WTC11 (cell line): ENCODE measurements around the gene LYRM9. TPM values are rescaled to one million over a fixed set of nuclear protein-coding genes. Genes with fewer than 3 reads are reported as not detected.

Experiments
- ATAC-seq: fragments of 200-7000 bp; cut with Tn5 transposase; 2 replicates; pipeline ENCODE4 v1.10.0; 2021; ENCODE audit warnings: mild to moderate bottlenecking, moderate library complexity
- CTCF ChIA-PET: fragments of 300-600 bp; sonication (Branson Sonifier 250); formaldehyde crosslinking; loops from one replicate; lab custom pipeline; 2021; ENCODE audit warnings: antibody characterized with exemption; lab: Charles Lee
- POLR2A ChIA-PET: fragments of 350-600 bp; sonication (Branson Sonifier 250); formaldehyde crosslinking; loops from one replicate; lab custom pipeline; 2021; ENCODE audit warnings: antibody characterized with exemption; lab: Charles Lee
- DNase-seq: peaks from one replicate; pipeline ENCODE4 v3.0.0; 2021; ENCODE audit warnings: low spot score
- H3K27ac Mint-ChIP-seq: 2 replicates; pipeline ENCODE4 v1.8.0; 2021; ENCODE audit warnings: mixed read lengths
- H3K27me3 Mint-ChIP-seq: 2 replicates; pipeline ENCODE4 v1.8.0; 2021; ENCODE audit warnings: low read depth, mild to moderate bottlenecking, moderate library complexity, mixed read lengths
- H3K36me3 Mint-ChIP-seq: 2 replicates; pipeline ENCODE4 v1.8.0; 2021; ENCODE audit warnings: mixed read lengths
- H3K4me1 Mint-ChIP-seq: 2 replicates; pipeline ENCODE4 v1.8.0; 2022; ENCODE audit warnings: mixed read lengths
- H3K4me3 Mint-ChIP-seq: 2 replicates; pipeline ENCODE4 v1.8.0; 2021; ENCODE audit warnings: mild to moderate bottlenecking, moderate library complexity, mixed read lengths
- H3K9me3 Mint-ChIP-seq: 2 replicates; pipeline ENCODE4 v1.8.0; 2021; ENCODE audit warnings: mixed read lengths
- CTCF ChIP-seq: fragments of 200-600 bp; IDR thresholded peaks from 2 replicates; pipeline ENCODE4 v1.8.0; 2022; ENCODE audit warnings: antibody characterized with exemption
- E2F1 ChIP-seq: sonication (generic); formaldehyde crosslinking; IDR thresholded peaks from 2 replicates; pipeline ENCODE4 v1.8.0; 2022; ENCODE audit warnings: mild to moderate bottlenecking, missing genetic modification reagents
- E2F5 ChIP-seq: sonication (generic); formaldehyde crosslinking; IDR thresholded peaks from 2 replicates; pipeline ENCODE4 v1.8.1; 2022; ENCODE audit warnings: mild to moderate bottlenecking, moderate library complexity, missing genetic modification reagents
- ETV6 ChIP-seq: sonication (generic); formaldehyde crosslinking; IDR thresholded peaks from 2 replicates; pipeline ENCODE4 v1.8.1; 2022; ENCODE audit warnings: mild to moderate bottlenecking, missing genetic modification reagents
- FOXJ3 ChIP-seq: sonication (generic); formaldehyde crosslinking; IDR thresholded peaks from 2 replicates; pipeline ENCODE4 v1.9.0; 2021; ENCODE audit warnings: missing genetic modification reagents, mild to moderate bottlenecking, borderline replicate concordance
- GRHL2 ChIP-seq: fragments of 250-450 bp; sonication (Bioruptor Pico); IDR thresholded peaks from 2 replicates; pipeline ENCODE4 v1.8.0; 2022; ENCODE audit warnings: mild to moderate bottlenecking, moderate library complexity; ENCODE audit not compliant: insufficient replicate concordance, severe bottlenecking
- IRF2 ChIP-seq: sonication (generic); formaldehyde crosslinking; IDR thresholded peaks from 2 replicates; pipeline ENCODE4 v1.8.0; 2022; ENCODE audit warnings: low read depth, missing genetic modification reagents, borderline replicate concordance
- MAX ChIP-seq: sonication (generic); formaldehyde crosslinking; IDR thresholded peaks from 2 replicates; pipeline ENCODE4 v1.8.0; 2022; ENCODE audit warnings: mild to moderate bottlenecking, missing genetic modification reagents
- MLX ChIP-seq: sonication (generic); formaldehyde crosslinking; IDR thresholded peaks from 2 replicates; pipeline ENCODE4 v1.8.1; 2023; ENCODE audit warnings: mild to moderate bottlenecking, missing genetic modification reagents, moderate library complexity
- NFYB ChIP-seq: sonication (generic); formaldehyde crosslinking; conservative IDR thresholded peaks from 2 replicates; pipeline ENCODE4 v1.8.0; 2022; ENCODE audit warnings: low read depth, missing genetic modification reagents
- SMAD3 ChIP-seq: sonication (generic); formaldehyde crosslinking; IDR thresholded peaks from 2 replicates; pipeline ENCODE4 v1.8.0; 2022; ENCODE audit warnings: missing genetic modification reagents, mild to moderate bottlenecking, borderline replicate concordance
- SOX15 ChIP-seq: fragments of 250-450 bp; sonication (Bioruptor Pico); IDR thresholded peaks from 2 replicates; pipeline ENCODE4 v1.9.0; 2021; ENCODE audit warnings: mild to moderate bottlenecking
- TEAD1 ChIP-seq: sonication (generic); formaldehyde crosslinking; IDR thresholded peaks from 2 replicates; pipeline ENCODE4 v1.8.0; 2022; ENCODE audit warnings: mild to moderate bottlenecking, missing genetic modification reagents
- TP53 ChIP-seq: sonication (generic); formaldehyde crosslinking; IDR thresholded peaks from 2 replicates; pipeline ENCODE4 v1.8.1; 2023; ENCODE audit warnings: mild to moderate bottlenecking, missing genetic modification reagents
- USF1 ChIP-seq: sonication (generic); formaldehyde crosslinking; IDR thresholded peaks from 2 replicates; pipeline ENCODE4 v1.8.0; 2022; ENCODE audit warnings: mild to moderate bottlenecking, missing genetic modification reagents
- ZMAT4 ChIP-seq: fragments of 250-450 bp; sonication (Bioruptor Pico); IDR thresholded peaks from 2 replicates; pipeline ENCODE4 v1.9.0; 2021; ENCODE audit warnings: mild to moderate bottlenecking
- ZNF138 ChIP-seq: sonication (generic); formaldehyde crosslinking; conservative IDR thresholded peaks from 2 replicates; pipeline ENCODE4 v1.8.1; 2022; ENCODE audit warnings: mild to moderate bottlenecking, moderate library complexity, missing genetic modification reagents
- ZNF416 ChIP-seq: fragments of 250-450 bp; sonication (Bioruptor Pico); IDR thresholded peaks from 2 replicates; pipeline ENCODE4 v1.9.0; 2021; ENCODE audit warnings: mild to moderate bottlenecking, inconsistent platforms
- ZNF423 ChIP-seq: fragments of 250-450 bp; sonication (Bioruptor Pico); IDR thresholded peaks from 2 replicates; pipeline ENCODE4 v2.1.2; 2022; ENCODE audit warnings: mild to moderate bottlenecking, moderate library complexity
- ZNF512 ChIP-seq: sonication (generic); formaldehyde crosslinking; IDR thresholded peaks from 2 replicates; pipeline ENCODE4 v1.8.1; 2022; ENCODE audit warnings: missing genetic modification reagents, borderline replicate concordance
- total RNA-seq: library from RNA; stranded (reverse); gene quantifications from 3 replicates; pipeline ENCODE4 v1.2.3, GENCODE V29; 2021

Gene LYRM9
- total RNA-seq, 1 experiment from 2014 or later = 3.6 TPM

- DNase-seq = no peak
- H3K4me3 Mint-ChIP-seq = no peak overlapping the region
- ChIA-PET POLR2A (no interaction called here), CTCF (interaction anchor here (1.2 kb wide), 2 partner anchors 51 to 243 kb away, joined by 4 to 5 read pairs; no protein-coding TSS in a partner anchor)
- ATAC-seq = no peak
- no peaks in the 10 kb centered on the region for H3K36me3 Mint-ChIP-seq
- no peak overlapping the region for H3K27ac Mint-ChIP-seq
- TF ChIP-seq E2F1 (CRISPR knock-in tag) = no peak
- no peak for TF ChIP-seq ZNF138
- no peak for TF ChIP-seq SOX15 (CRISPR knock-in tag)
- no peak for TF ChIP-seq SMAD3
- no peak for TF ChIP-seq ZNF512
- TF ChIP-seq ZNF423 (CRISPR knock-in tag) = no peak
- TF ChIP-seq GRHL2 (CRISPR knock-in tag) = no peak
- no peak for TF ChIP-seq FOXJ3 (CRISPR knock-in tag)
- TF ChIP-seq ETV6 (CRISPR knock-in tag) = no peak
- H3K4me1 Mint-ChIP-seq = peaks cover 50% of the 10 kb centered on the region
- no peaks in the 10 kb centered on the region for H3K9me3 Mint-ChIP-seq
- H3K27me3 Mint-ChIP-seq = peaks cover 14% of the 10 kb centered on the region
Observed at GRCh38 chr17:27898096-27898495, 4.9 kb upstream of the LYRM9 start.

GRCh38 chr17:27896701-27897100, 3.5 kb upstream of the LYRM9 start:
- TF ChIP-seq NFYB (CRISPR knock-in tag) = no peak
- no peak for TF ChIP-seq IRF2
- TF ChIP-seq E2F5 (CRISPR knock-in tag) = no peak
- Mint-ChIP-seq H3K36me3 (no peaks in the 10 kb centered on the region), H3K27me3 (peaks cover 19% of the 10 kb centered on the region), H3K4me3 (no peak overlapping the region), H3K4me1 (peaks cover 55% of the 10 kb centered on the region), H3K27ac (no peak overlapping the region), H3K9me3 (no peaks in the 10 kb centered on the region)
- ChIA-PET CTCF (interaction anchor here (1.2 kb wide), 1 partner anchor 242 kb away, joined by 5 read pairs; no protein-coding TSS in a partner anchor), POLR2A (no interaction called here)
- no peak for DNase-seq
- no peak for ATAC-seq

GRCh38 chr17:27895940-27896535, 2.9 kb upstream of the LYRM9 start:
- ATAC-seq (no peak), DNase-seq (no peak)
- H3K9me3 Mint-ChIP-seq = no peaks in the 10 kb centered on the region
- H3K4me3 Mint-ChIP-seq = peak overlapping the region; percentile 46
- H3K4me1 Mint-ChIP-seq = peaks cover 61% of the 10 kb centered on the region
- peaks cover 22% of the 10 kb centered on the region for H3K27me3 Mint-ChIP-seq
- ChIA-PET CTCF (interaction anchor here (2.8 to 8.8 kb wide), 3 partner anchors 13 to 355 kb away, joined by 7 to 109 read pairs (median 19); no protein-coding TSS in a partner anchor), POLR2A (no interaction called here)
- H3K36me3 Mint-ChIP-seq = no peaks in the 10 kb centered on the region
- TF ChIP-seq MAX (CRISPR knock-in tag) = no peak
- TF ChIP-seq ZNF416 = no peak
- TF ChIP-seq ZMAT4 = no peak
- TF ChIP-seq TP53 (CRISPR knock-in tag) = no peak
- no peak for TF ChIP-seq CTCF
- TF ChIP-seq GRHL2 (CRISPR knock-in tag) = no peak
- no peak for TF ChIP-seq USF1
- TF ChIP-seq MLX (CRISPR knock-in tag) = no peak
- TF ChIP-seq TEAD1 (CRISPR knock-in tag) = no peak
- no peak overlapping the region for H3K27ac Mint-ChIP-seq
